Keratinocyte (primary cell): Measurements from ENCODE around the gene TRAF3.

Experiments
- EZH2 ChIP-seq: IDR thresholded peaks from one replicate; pipeline ENCODE4 v1.6.1; 2012; ENCODE audit warnings: inconsistent platforms, mild to moderate bottlenecking, low read length, moderate library complexity
- TF ChIP-seq, protein P1 (sequence below), 3 experiments: IDR thresholded peaks in 1 of 3; conservative IDR thresholded peaks in 1 of 3; optimal IDR thresholded peaks in 1 of 3; 2 replicates in 2 of 3; 3 replicates in 1 of 3; pipeline versions ENCODE3 to v1.5.1; 2011; ENCODE audit warnings: low read length in 3 of 3, mild to moderate bottlenecking in 3 of 3, moderate library complexity in 2 of 3, control low read depth in 1 of 3, inconsistent platforms in 1 of 3; ENCODE audit not compliant: insufficient read depth in 2 of 3; ENCODE audit errors: extremely low read depth in 1 of 3

DNA sequence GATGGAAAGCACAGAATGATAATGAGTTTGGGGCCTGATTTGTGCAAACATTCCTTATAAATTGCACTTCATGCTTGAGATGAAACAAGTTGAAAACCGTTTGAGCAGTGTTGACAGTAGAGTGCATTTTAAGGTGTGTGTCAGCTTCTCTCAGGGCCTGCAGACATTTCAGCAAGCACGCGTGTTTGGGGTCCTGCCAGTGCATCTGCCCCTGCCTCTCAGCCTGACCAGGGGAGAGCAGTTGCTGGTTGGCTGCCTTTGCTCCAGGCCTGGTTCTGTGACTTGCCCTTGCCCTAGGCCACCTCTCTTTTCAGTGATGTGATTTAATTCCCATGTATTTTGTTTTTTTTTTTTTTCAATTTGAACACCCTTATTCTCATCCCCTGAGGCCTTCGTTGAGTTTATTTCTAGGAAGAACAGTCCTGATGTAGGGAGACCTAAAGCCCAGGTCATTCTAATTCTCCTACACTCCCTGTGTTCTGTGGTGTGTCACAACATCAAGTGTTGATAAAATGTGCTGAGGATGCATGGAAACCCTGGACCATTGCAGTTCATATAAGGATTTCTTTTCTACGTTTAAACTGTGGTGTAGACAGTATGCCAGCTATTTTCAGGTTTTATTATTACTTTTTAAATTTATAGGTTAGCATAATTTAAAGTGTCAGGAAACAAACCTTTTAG lies 105.1 kb downstream of the TRAF3 start:
- TF ChIP-seq, protein P1, sequence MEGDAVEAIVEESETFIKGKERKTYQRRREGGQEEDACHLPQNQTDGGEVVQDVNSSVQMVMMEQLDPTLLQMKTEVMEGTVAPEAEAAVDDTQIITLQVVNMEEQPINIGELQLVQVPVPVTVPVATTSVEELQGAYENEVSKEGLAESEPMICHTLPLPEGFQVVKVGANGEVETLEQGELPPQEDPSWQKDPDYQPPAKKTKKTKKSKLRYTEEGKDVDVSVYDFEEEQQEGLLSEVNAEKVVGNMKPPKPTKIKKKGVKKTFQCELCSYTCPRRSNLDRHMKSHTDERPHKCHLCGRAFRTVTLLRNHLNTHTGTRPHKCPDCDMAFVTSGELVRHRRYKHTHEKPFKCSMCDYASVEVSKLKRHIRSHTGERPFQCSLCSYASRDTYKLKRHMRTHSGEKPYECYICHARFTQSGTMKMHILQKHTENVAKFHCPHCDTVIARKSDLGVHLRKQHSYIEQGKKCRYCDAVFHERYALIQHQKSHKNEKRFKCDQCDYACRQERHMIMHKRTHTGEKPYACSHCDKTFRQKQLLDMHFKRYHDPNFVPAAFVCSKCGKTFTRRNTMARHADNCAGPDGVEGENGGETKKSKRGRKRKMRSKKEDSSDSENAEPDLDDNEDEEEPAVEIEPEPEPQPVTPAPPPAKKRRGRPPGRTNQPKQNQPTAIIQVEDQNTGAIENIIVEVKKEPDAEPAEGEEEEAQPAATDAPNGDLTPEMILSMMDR (optimal IDR thresholded peaks at IDR 0.05 in 1 of 3, IDR thresholded peaks at IDR 0.05 in 1 of 3, conservative IDR thresholded peaks at IDR 0.05 in 1 of 3; ENCODE audit: extremely low read depth in 1 of 3, insufficient read depth in 2 of 3, low read length in 3 of 3) = no peak
- no peak for TF ChIP-seq EZH2
